Measurements from ENCODE around the gene RASGRF1. TPM values are rescaled to one million over a fixed set of nuclear protein-coding genes. Genes with fewer than 3 reads are reported as not detected.

The RASGRF1 gene
- total and polyA plus RNA-seq, 2 experiments from 2014 or later, result 0.06 TPM; not detected in 1

GRCh38 chr15:78946493-78946892, 144.1 kb downstream of the RASGRF1 start:
- Histone ChIP-seq H3K27me3 (peaks cover 19% of the 10 kb centered on the region), H3K4me3 (no peak overlapping the region), H3K9me3 (ENCODE audit: low read depth) (no peaks in the 10 kb centered on the region), H3K27ac (no peak overlapping the region), H3K4me1 (ENCODE audit: low read depth) (no peaks in the 10 kb centered on the region), H3K36me3 (no peaks in the 10 kb centered on the region)
- TF ChIP-seq CTCF (IDR thresholded peaks at IDR 0.05; ENCODE audit: low read depth, low read length), result no peak
- no peak for DNase-seq (ENCODE audit: low read depth in 1 of 2, low spot score in 1 of 2)

- peak within 1 kb of the TSS; percentile 38 for H3K4me3 ChIP-seq
- no peaks in the 10 kb centered on the region for H3K36me3 ChIP-seq
- H3K9me3 ChIP-seq (ENCODE audit: low read depth), result no peaks in the 10 kb centered on the region
- no peak for TF ChIP-seq CTCF (IDR thresholded peaks at IDR 0.05; ENCODE audit: low read depth, low read length)
- peaks cover 19% of the 10 kb centered on the region for H3K27me3 ChIP-seq
- no peaks in the 10 kb centered on the region for H3K4me1 ChIP-seq (ENCODE audit: low read depth)
- H3K27ac ChIP-seq, result no peak within 1 kb of the TSS
- peak; percentile 65 to 83 for DNase-seq (ENCODE audit: low read depth in 1 of 2, low spot score in 1 of 2)
Observed at GRCh38 chr15:78944669-78945407, 145.7 kb downstream of the RASGRF1 start, which contains the start of gene CTSH. Gene CTSH (minus strand): TSS chr15:78945046. CDS start chr15:78944981, 65 bp downstream.

GRCh38 chr15:78944202-78944625, 146.4 kb downstream of the RASGRF1 start:
- DNase-seq (ENCODE audit: low read depth in 1 of 2, low spot score in 1 of 2), result no peak
- Histone ChIP-seq H3K4me3 (peak overlapping the region; percentile 38), H3K36me3 (no peaks in the 10 kb centered on the region), H3K4me1 (ENCODE audit: low read depth) (no peaks in the 10 kb centered on the region), H3K27ac (no peak overlapping the region), H3K9me3 (ENCODE audit: low read depth) (no peaks in the 10 kb centered on the region), H3K27me3 (peaks cover 19% of the 10 kb centered on the region)
- no peak for TF ChIP-seq CTCF (IDR thresholded peaks at IDR 0.05; ENCODE audit: low read depth, low read length)

- no peaks in the 10 kb centered on the region for H3K4me1 ChIP-seq (ENCODE audit: low read depth)
- no peaks in the 10 kb centered on the region for H3K36me3 ChIP-seq
- no peak overlapping the region for H3K27ac ChIP-seq
- peaks cover 19% of the 10 kb centered on the region for H3K27me3 ChIP-seq
- DNase-seq (ENCODE audit: low read depth in 1 of 2, low spot score in 1 of 2), result no peak
- no peak for TF ChIP-seq CTCF (IDR thresholded peaks at IDR 0.05; ENCODE audit: low read depth, low read length)
- no peaks in the 10 kb centered on the region for H3K9me3 ChIP-seq (ENCODE audit: low read depth)
- H3K4me3 ChIP-seq, result no peak overlapping the region
Observed at GRCh38 chr15:78943692-78944091, 146.9 kb downstream of the RASGRF1 start.

GRCh38 chr15:78942741-78943140, 147.8 kb downstream of the RASGRF1 start:
- Histone ChIP-seq H3K27me3 (peaks cover 19% of the 10 kb centered on the region), H3K9me3 (ENCODE audit: low read depth) (no peaks in the 10 kb centered on the region), H3K36me3 (no peaks in the 10 kb centered on the region), H3K4me1 (ENCODE audit: low read depth) (no peaks in the 10 kb centered on the region), H3K4me3 (no peak overlapping the region), H3K27ac (no peak overlapping the region)
- DNase-seq (ENCODE audit: low read depth in 1 of 2, low spot score in 1 of 2), result no peak
- no peak for TF ChIP-seq CTCF (IDR thresholded peaks at IDR 0.05; ENCODE audit: low read depth, low read length)
